ENCODE measurements around the gene PYCR2. TPM values are rescaled to one million over a fixed set of nuclear protein-coding genes. Genes with fewer than 3 reads are reported as not detected.
"Not testable (repeated sequence)": the region's sequence is repeated elsewhere in the genome, so short reads cannot be mapped to it uniquely, and the experiment has no call there.

PYCR2 gene
- 100 to 1,000 TPM; 122 to 126 TPM for total RNA-seq

- no peaks in the 10 kb centered on the region for H3K9me3 Mint-ChIP-seq (ENCODE audit: insufficient read depth)
- peak within 1 kb of the TSS; percentile 97 for H3K4me3 Mint-ChIP-seq
- peaks cover 32% of the 10 kb centered on the region for H3K36me3 Mint-ChIP-seq (ENCODE audit: low read depth)
- no peaks in the 10 kb centered on the region for H3K27me3 Mint-ChIP-seq (ENCODE audit: low read depth)
- ChIA-PET POLR2A (interaction anchor here (0.6 to 2.7 kb wide), 19 partner anchors 14 to 496 kb away, joined by 3 to 23 read pairs (median 5); partner anchors contain the start of genes H3-3A, LBR, SDE2 and SRP9), CTCF (interaction anchor here (0.6 to 2.2 kb wide), 9 partner anchors 7 to 146 kb away, joined by 3 to 11 read pairs (median 5); partner anchors contain the start of gene SRP9)
- peak; percentile 98 for ATAC-seq
- DNase-seq: peak; percentile 96
- peaks cover 65% of the 10 kb centered on the region for H3K4me1 Mint-ChIP-seq (ENCODE audit: low read depth)
- peak within 1 kb of the TSS; percentile 97 for H3K27ac Mint-ChIP-seq
Observed at GRCh38 chr1:225923692-225924555, at the start of gene PYCR2. PYCR2 (minus strand) TSS chr1:225924250; CDS start chr1:225924110, 140 bp downstream.

GRCh38 chr1:225973158-225973557 is 49.1 kb upstream of the PYCR2 start:
- Mint-ChIP-seq H3K27me3 (ENCODE audit: low read depth) (no peaks in the 10 kb centered on the region), H3K4me3 (no peak overlapping the region), H3K27ac (no peak overlapping the region), H3K9me3 (ENCODE audit: insufficient read depth) (no peaks in the 10 kb centered on the region), H3K4me1 (ENCODE audit: low read depth) (peaks cover 12% of the 10 kb centered on the region), H3K36me3 (ENCODE audit: low read depth) (peaks cover 6% of the 10 kb centered on the region)
- ATAC-seq: no peak
- ChIA-PET CTCF (interaction anchor here (1.2 to 3.2 kb wide), 6 partner anchors 10 to 499 kb away, joined by 4 to 19 read pairs (median 10); no protein-coding TSS in a partner anchor), POLR2A (interaction anchor here (1.1 kb wide), 1 partner anchor 14 kb away, joined by 4 read pairs; no protein-coding TSS in a partner anchor)
- no peak for DNase-seq

- DNase-seq (no peak), ATAC-seq (no peak)
- Mint-ChIP-seq H3K4me3 (no peak overlapping the region), H3K36me3 (ENCODE audit: low read depth) (peaks cover 6% of the 10 kb centered on the region), H3K27me3 (ENCODE audit: low read depth) (no peaks in the 10 kb centered on the region), H3K9me3 (ENCODE audit: insufficient read depth) (no peaks in the 10 kb centered on the region), H3K4me1 (ENCODE audit: low read depth) (peaks cover 10% of the 10 kb centered on the region), H3K27ac (no peak overlapping the region)
- CTCF ChIA-PET: interaction anchor here (0.8 to 3.2 kb wide), 4 partner anchors 10 to 498 kb away, joined by 3 to 14 read pairs (median 5); no protein-coding TSS in a partner anchor
- POLR2A ChIA-PET: interaction anchor here (1.1 kb wide), 1 partner anchor 15 kb away, joined by 4 read pairs; no protein-coding TSS in a partner anchor
Observed at GRCh38 chr1:225972344-225973152, 48.5 kb upstream of the PYCR2 start.

GRCh38 chr1:225970592-225971157 is 46.6 kb upstream of the PYCR2 start:
- H3K9me3 Mint-ChIP-seq (ENCODE audit: insufficient read depth); ATAC-seq; H3K4me1 Mint-ChIP-seq (ENCODE audit: low read depth); H3K36me3 Mint-ChIP-seq (ENCODE audit: low read depth); DNase-seq; POLR2A ChIA-PET; H3K4me3 Mint-ChIP-seq; H3K27me3 Mint-ChIP-seq (ENCODE audit: low read depth); H3K27ac Mint-ChIP-seq: not testable (repeated sequence)
- CTCF ChIA-PET: interaction anchor here (1.1 to 3.2 kb wide), 2 partner anchors 17 to 496 kb away, joined by 3 to 14 read pairs; no protein-coding TSS in a partner anchor

GRCh38 chr1:225969751-225970150 is 45.7 kb upstream of the PYCR2 start:
- H3K27me3 Mint-ChIP-seq (ENCODE audit: low read depth); H3K4me1 Mint-ChIP-seq (ENCODE audit: low read depth); DNase-seq; H3K4me3 Mint-ChIP-seq; ATAC-seq; H3K36me3 Mint-ChIP-seq (ENCODE audit: low read depth); H3K9me3 Mint-ChIP-seq (ENCODE audit: insufficient read depth); POLR2A ChIA-PET; H3K27ac Mint-ChIP-seq: not testable (repeated sequence)
- CTCF ChIA-PET: interaction anchor here (1.1 to 3.2 kb wide), 2 partner anchors 18 to 495 kb away, joined by 3 to 14 read pairs; no protein-coding TSS in a partner anchor

- DNase-seq: no peak
- CTCF ChIA-PET: no interaction called here
- no peaks in the 10 kb centered on the region for H3K9me3 Mint-ChIP-seq (ENCODE audit: insufficient read depth)
- H3K36me3 Mint-ChIP-seq (ENCODE audit: low read depth): no peaks in the 10 kb centered on the region
- no peaks in the 10 kb centered on the region for H3K27me3 Mint-ChIP-seq (ENCODE audit: low read depth)
- H3K4me3 Mint-ChIP-seq: no peak overlapping the region
- H3K27ac Mint-ChIP-seq: no peak overlapping the region
- no peak for ATAC-seq
- POLR2A ChIA-PET: no interaction called here
- H3K4me1 Mint-ChIP-seq (ENCODE audit: low read depth): peaks cover 4% of the 10 kb centered on the region
Observed at GRCh38 chr1:225965231-225965630, 41.2 kb upstream of the PYCR2 start.

GRCh38 chr1:225963735-225964530 is 39.9 kb upstream of the PYCR2 start:
- no peak for DNase-seq
- Mint-ChIP-seq H3K9me3 (ENCODE audit: insufficient read depth) (no peaks in the 10 kb centered on the region), H3K27ac (no peak overlapping the region), H3K4me1 (ENCODE audit: low read depth) (peaks cover 4% of the 10 kb centered on the region), H3K27me3 (ENCODE audit: low read depth) (no peaks in the 10 kb centered on the region), H3K4me3 (no peak overlapping the region), H3K36me3 (ENCODE audit: low read depth) (no peaks in the 10 kb centered on the region)
- no peak for ATAC-seq
- ChIA-PET CTCF (interaction anchor here (1.1 to 3.8 kb wide), 10 partner anchors 8 to 489 kb away, joined by 3 to 22 read pairs (median 4); partner anchors contain the start of gene TMEM63A), POLR2A (interaction anchor here (0.6 kb wide), 2 partner anchors 24 to 66 kb away, joined by 3 read pairs; no protein-coding TSS in a partner anchor)

GRCh38 chr1:225962440-225962975 is 38.5 kb upstream of the PYCR2 start:
- H3K36me3 Mint-ChIP-seq (ENCODE audit: low read depth): no peaks in the 10 kb centered on the region
- POLR2A ChIA-PET: no interaction called here
- no peak overlapping the region for H3K4me3 Mint-ChIP-seq
- no peak overlapping the region for H3K27ac Mint-ChIP-seq
- ATAC-seq: peak; percentile 95
- DNase-seq: peak; percentile 72
- H3K27me3 Mint-ChIP-seq (ENCODE audit: low read depth): no peaks in the 10 kb centered on the region
- H3K4me1 Mint-ChIP-seq (ENCODE audit: low read depth): peaks cover 4% of the 10 kb centered on the region
- no peaks in the 10 kb centered on the region for H3K9me3 Mint-ChIP-seq (ENCODE audit: insufficient read depth)
- CTCF ChIA-PET: interaction anchor here (0.6 to 3.8 kb wide), 21 partner anchors 8 to 488 kb away, joined by 3 to 22 read pairs (median 4); partner anchors contain the start of genes LEFTY2, PYCR2 and TMEM63A

GRCh38 chr1:225961659-225962439 is 37.8 kb upstream of the PYCR2 start:
- DNase-seq (no peak), ATAC-seq (no peak)
- Mint-ChIP-seq H3K4me3 (no peak overlapping the region), H3K27ac (no peak overlapping the region), H3K9me3 (ENCODE audit: insufficient read depth) (no peaks in the 10 kb centered on the region), H3K4me1 (ENCODE audit: low read depth) (peaks cover 4% of the 10 kb centered on the region), H3K36me3 (ENCODE audit: low read depth) (no peaks in the 10 kb centered on the region), H3K27me3 (ENCODE audit: low read depth) (no peaks in the 10 kb centered on the region)
- CTCF ChIA-PET: interaction anchor here (0.8 to 3.8 kb wide), 12 partner anchors 8 to 456 kb away, joined by 3 to 22 read pairs (median 5); partner anchors contain the start of genes H3-3A and TMEM63A
- POLR2A ChIA-PET: interaction anchor here (0.5 kb wide), 1 partner anchor 65 kb away, joined by 3 read pairs; no protein-coding TSS in a partner anchor

GRCh38 chr1:225958041-225958440 is 34.0 kb upstream of the PYCR2 start:
- ATAC-seq: no peak

More at GRCh38 chr1:225958041-225958440, 34.0 kb upstream of the PYCR2 start:
- Mint-ChIP-seq H3K4me3 (no peak overlapping the region), H3K4me1 (ENCODE audit: low read depth) (peaks cover 4% of the 10 kb centered on the region), H3K27me3 (ENCODE audit: low read depth) (peaks cover 3% of the 10 kb centered on the region), H3K27ac (no peak overlapping the region), H3K36me3 (ENCODE audit: low read depth) (no peaks in the 10 kb centered on the region), H3K9me3 (ENCODE audit: insufficient read depth) (no peaks in the 10 kb centered on the region)
- no peak for DNase-seq
- POLR2A ChIA-PET: no interaction called here
- CTCF ChIA-PET: no interaction called here

Data from activated CD8-positive, alpha-beta T cell treated with anti-CD3 and anti-CD28 coated beads, Interleukin-2, amount 10 ng/mL, durations not matched to agents 7 days and 5 days (primary cell).